Epithelial cell of esophagus (primary cell): ENCODE data around the gene SHISAL1.
"Not testable (repeated sequence)": the region's sequence is repeated elsewhere in the genome, so short reads cannot be mapped to it uniquely, and the experiment has no call there.

ENCODE experiments used
- DNase-seq: peaks from one replicate; pipeline ENCODE4 v3.0.0; 2010; ENCODE audit warnings: low read depth
- H3K4me3 ChIP-seq: 2 replicates; pipeline ENCODE4 v1.5.1; 2011; ENCODE audit warnings: mild to moderate bottlenecking, low read length, control low read depth
- TF ChIP-seq, protein P1 (sequence below): IDR thresholded peaks from 2 replicates; pipeline ENCODE4 v1.5.1; 2011; ENCODE audit warnings: low read depth, mild to moderate bottlenecking, low read length, control low read depth, inconsistent platforms; ENCODE audit not compliant: insufficient read depth; ENCODE audit errors: missing control alignments

Gene SHISAL1

DNA sequence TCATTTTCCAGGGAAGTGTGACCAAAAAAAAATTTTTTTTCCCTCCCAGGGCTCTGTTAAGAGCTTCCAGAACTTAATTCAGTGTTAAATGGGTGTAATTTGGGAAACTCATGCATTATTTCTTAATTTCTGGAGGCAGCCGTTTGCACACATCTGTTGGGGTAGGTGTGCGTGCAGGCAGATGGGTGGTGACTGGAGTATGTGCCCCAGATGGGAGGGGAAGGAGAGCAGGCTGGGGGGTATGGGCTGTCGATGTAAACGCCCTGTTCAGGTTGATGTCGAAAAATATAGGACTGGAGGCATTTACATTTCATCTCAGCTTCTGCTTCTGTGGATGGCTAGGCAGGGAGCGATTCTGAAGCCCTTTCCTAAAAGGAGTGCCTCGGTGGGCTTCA is 13.7 kb upstream of the SHISAL1 start:
- TF ChIP-seq, protein P1, sequence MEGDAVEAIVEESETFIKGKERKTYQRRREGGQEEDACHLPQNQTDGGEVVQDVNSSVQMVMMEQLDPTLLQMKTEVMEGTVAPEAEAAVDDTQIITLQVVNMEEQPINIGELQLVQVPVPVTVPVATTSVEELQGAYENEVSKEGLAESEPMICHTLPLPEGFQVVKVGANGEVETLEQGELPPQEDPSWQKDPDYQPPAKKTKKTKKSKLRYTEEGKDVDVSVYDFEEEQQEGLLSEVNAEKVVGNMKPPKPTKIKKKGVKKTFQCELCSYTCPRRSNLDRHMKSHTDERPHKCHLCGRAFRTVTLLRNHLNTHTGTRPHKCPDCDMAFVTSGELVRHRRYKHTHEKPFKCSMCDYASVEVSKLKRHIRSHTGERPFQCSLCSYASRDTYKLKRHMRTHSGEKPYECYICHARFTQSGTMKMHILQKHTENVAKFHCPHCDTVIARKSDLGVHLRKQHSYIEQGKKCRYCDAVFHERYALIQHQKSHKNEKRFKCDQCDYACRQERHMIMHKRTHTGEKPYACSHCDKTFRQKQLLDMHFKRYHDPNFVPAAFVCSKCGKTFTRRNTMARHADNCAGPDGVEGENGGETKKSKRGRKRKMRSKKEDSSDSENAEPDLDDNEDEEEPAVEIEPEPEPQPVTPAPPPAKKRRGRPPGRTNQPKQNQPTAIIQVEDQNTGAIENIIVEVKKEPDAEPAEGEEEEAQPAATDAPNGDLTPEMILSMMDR, result no peak
- peak overlapping the region; percentile 62 for H3K4me3 ChIP-seq
- DNase-seq, result no peak

DNA sequence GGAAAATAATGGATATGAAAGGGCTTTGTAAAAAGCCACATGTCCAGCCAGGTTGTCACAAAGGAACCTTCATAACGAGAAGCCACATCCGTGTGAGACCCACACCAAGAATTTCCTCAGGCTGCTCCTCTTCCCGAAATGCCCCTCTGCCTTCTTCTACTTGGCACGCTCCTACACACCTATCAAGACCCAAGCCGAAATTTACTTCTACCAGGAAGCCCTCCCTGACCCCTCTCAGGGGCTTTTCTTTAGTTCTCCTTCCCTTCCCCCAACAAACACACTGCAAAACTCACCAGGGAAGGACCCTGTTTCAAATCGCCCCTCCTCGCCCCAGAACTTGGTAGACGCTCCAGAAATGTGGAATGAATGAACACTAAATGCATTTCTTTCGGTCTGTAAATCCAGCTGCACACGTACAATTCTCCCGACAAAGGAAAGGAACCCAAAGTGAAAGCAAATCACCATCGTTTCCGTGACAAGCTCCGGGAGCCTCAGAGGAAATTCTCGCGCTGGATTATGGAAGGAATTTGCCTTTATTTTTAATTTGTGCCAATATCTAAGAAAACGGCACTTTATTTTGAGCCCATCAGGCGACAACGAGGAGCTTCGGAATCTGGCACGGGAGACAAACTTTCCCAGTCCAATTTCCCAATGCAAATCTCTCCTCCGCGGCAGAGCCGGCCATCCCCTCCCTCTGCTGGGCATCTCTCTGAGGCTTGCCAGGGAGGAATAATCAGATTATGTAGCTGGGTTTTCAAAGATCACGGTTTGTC is 13.2 kb upstream of the SHISAL1 start:
- DNase-seq, result peak; percentile 23
- peak overlapping the region; percentile 62 for H3K4me3 ChIP-seq
- TF ChIP-seq, protein P1, result peak; percentile 48

GRCh38 chr22:44323140-44323790 is 10.5 kb upstream of the SHISAL1 start:
- H3K4me3 ChIP-seq, DNase-seq: not testable (repeated sequence)

DNA sequence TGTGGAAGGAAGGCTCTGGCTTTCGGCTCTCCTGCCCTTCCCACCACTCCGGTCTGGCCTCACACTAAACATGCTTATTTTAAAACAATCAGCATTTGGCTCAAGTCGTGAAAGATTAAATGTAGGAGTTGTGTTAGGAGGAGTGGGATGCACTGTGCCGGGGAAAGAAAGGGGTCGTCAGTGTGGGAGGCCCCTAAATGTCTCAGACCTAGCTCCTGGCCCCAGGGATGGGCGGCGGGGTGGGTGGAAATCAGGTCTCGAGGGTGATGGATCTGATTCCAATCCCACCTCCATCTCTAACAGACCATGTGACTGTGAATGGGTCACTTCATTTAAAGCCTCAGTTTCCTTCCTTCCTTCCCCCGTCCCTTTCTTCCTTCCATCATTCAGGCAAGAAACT is 6.9 kb upstream of the SHISAL1 start:
- TF ChIP-seq, protein P1, result no peak
- no peak for DNase-seq
- no peak overlapping the region for H3K4me3 ChIP-seq

- no peak overlapping the region for H3K4me3 ChIP-seq
- no peak for DNase-seq
- TF ChIP-seq, protein P1, result no peak
These were observed 6.0 kb upstream of the SHISAL1 start for GRCh38 chr22:44318751-44319150.

GRCh38 chr22:44317886-44318637 is 5.3 kb upstream of the SHISAL1 start:
- DNase-seq, result no peak
- no peak overlapping the region for H3K4me3 ChIP-seq
- TF ChIP-seq, protein P1, result no peak

GRCh38 chr22:44317123-44317444 is 4.3 kb upstream of the SHISAL1 start:
- no peak for DNase-seq
- H3K4me3 ChIP-seq, result no peak overlapping the region
- TF ChIP-seq, protein P1, result no peak
